Activated T-helper 17 cell treated with anti-CD3 and anti-CD28 coated beads, Interleukin-2, amount 50 U/mL, for 72 hours (primary cell): Measurements from ENCODE around the gene LMAN2. TPM values are rescaled to one million over a fixed set of nuclear protein-coding genes. Genes with fewer than 3 reads are reported as not detected.

Experiments used
- ATAC-seq: fragments of 150-1000 bp; cut with Tn5 transposase; replicated peaks from 2 replicates; pipeline ENCODE4 v1.10.0; 2021; ENCODE audit warnings: mild to moderate bottlenecking, moderate library complexity
- H3K27ac Mint-ChIP-seq: one replicate; pipeline ENCODE4 v1.8.0; 2022; ENCODE audit warnings: mixed read lengths
- H3K27me3 Mint-ChIP-seq: one replicate; pipeline ENCODE4 v1.8.0; 2022; ENCODE audit warnings: mixed read lengths
- H3K36me3 Mint-ChIP-seq: one replicate; pipeline ENCODE4 v1.8.0; 2022; ENCODE audit warnings: low read depth, mild to moderate bottlenecking, mixed read lengths
- H3K4me1 Mint-ChIP-seq: one replicate; pipeline ENCODE4 v1.8.0; 2022; ENCODE audit warnings: mixed read lengths
- H3K4me3 Mint-ChIP-seq: one replicate; pipeline ENCODE4 v1.8.0; 2022; ENCODE audit warnings: mild to moderate bottlenecking, mixed read lengths
- H3K9me3 Mint-ChIP-seq: one replicate; pipeline ENCODE4 v1.8.0; 2022; ENCODE audit warnings: mixed read lengths
- total RNA-seq, 2 donors: library from RNA; stranded (reverse); gene quantifications; one replicate each; pipeline ENCODE4 v1.2.3, GENCODE V29; 2022

The LMAN2 gene
- total RNA-seq, 2 donors from 2014 or later: 94.3 to 122 TPM

DNA sequence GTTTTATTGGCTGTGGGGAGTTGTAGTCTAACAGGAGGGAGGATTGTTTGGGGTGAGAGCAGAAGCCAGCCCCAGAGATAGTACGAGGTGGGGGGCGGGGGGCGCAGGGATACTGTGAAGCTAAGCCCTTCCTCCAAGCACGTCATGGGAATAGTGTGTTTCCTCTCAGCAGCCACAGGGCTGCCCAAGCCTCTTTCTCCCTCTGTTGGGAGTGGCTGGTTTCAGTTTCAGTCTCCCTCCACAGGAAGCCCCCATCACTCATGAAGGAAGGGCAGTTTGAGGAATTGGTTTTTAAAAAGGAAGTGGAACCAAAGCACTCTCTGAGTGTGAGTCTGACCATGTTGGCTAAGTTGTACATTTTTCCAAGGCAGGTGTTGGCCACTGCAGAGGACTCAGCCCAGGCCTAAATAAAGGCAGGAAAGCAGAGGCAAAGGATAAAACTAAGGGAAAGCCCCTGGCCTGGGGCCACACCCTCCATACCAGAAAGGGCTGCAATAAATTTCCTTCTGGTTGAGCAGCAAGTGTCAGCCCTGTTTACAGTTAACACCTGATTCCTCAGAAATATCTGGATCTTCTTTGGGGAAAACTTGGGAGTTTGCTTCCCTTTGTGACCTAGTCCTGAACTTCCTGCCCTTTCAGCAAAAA is 51.1 kb downstream of the LMAN2 start:
- Mint-ChIP-seq H3K4me3 (peak overlapping the region; percentile 86), H3K27me3 (no peaks in the 10 kb centered on the region), H3K27ac (peak overlapping the region; percentile 84), H3K4me1 (peaks cover 48% of the 10 kb centered on the region), H3K36me3 (peaks cover 65% of the 10 kb centered on the region), H3K9me3 (no peaks in the 10 kb centered on the region)
- ATAC-seq: peak; percentile 13

GRCh38 chr5:177299697-177300096 is 51.8 kb downstream of the LMAN2 start:
- no peak overlapping the region for H3K4me3 Mint-ChIP-seq
- peak overlapping the region; percentile 84 for H3K27ac Mint-ChIP-seq
- no peaks in the 10 kb centered on the region for H3K27me3 Mint-ChIP-seq
- no peak for ATAC-seq
- no peaks in the 10 kb centered on the region for H3K9me3 Mint-ChIP-seq
- peaks cover 65% of the 10 kb centered on the region for H3K36me3 Mint-ChIP-seq
- peaks cover 43% of the 10 kb centered on the region for H3K4me1 Mint-ChIP-seq

DNA sequence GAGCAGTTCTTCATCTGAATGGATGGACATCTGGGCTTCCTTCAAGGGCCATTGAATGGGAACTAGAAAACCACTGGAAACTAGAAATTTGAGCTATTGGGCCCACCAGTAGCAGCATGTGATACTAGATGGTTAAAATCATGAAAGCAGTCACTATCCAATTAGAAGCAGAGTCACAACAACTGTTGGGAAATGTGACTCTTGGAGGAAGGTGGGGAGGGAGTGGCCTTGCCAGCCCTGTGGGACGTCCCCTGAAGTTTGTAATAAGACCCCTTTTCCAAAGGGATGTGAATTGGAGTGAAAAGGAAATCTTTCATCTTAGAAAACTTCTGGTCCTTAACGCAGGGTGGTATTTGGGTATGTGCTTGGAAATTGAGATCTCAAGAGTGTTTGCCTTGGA is 53.5 kb downstream of the LMAN2 start:
- Mint-ChIP-seq H3K9me3 (no peaks in the 10 kb centered on the region), H3K27ac (no peak overlapping the region), H3K27me3 (no peaks in the 10 kb centered on the region), H3K36me3 (peaks cover 68% of the 10 kb centered on the region), H3K4me3 (no peak overlapping the region), H3K4me1 (peaks cover 43% of the 10 kb centered on the region)
- no peak for ATAC-seq

DNA sequence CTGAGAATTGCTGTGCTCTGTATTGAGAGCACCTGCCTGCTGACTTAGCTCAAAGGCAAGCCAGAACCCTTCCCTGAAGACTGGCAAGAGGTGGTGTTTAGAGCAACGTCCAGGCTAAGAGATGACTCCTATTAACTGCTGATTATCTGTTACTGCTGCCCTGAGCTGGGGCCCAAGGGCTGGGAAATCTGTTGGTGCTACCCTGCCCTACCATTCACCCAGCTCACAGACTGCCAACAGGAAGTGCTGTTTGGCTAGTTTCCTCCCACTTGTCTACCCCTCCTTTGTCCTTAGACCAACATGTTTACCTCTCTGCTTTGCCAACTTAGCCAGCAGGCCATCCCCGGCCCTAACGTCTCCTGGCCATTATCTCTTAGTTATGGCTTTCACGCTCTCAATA is 54.9 kb downstream of the LMAN2 start:
- Mint-ChIP-seq H3K4me1 (peaks cover 32% of the 10 kb centered on the region), H3K27ac (peak overlapping the region; percentile 88), H3K27me3 (no peaks in the 10 kb centered on the region), H3K36me3 (peaks cover 68% of the 10 kb centered on the region), H3K9me3 (no peaks in the 10 kb centered on the region), H3K4me3 (no peak overlapping the region)
- no peak for ATAC-seq

GRCh38 chr5:177295924-177296323 is 55.5 kb downstream of the LMAN2 start:
- Mint-ChIP-seq H3K9me3 (no peaks in the 10 kb centered on the region), H3K27me3 (no peaks in the 10 kb centered on the region), H3K4me3 (peak overlapping the region; percentile 7), H3K27ac (peak overlapping the region; percentile 88), H3K4me1 (peaks cover 28% of the 10 kb centered on the region), H3K36me3 (peaks cover 70% of the 10 kb centered on the region)
- ATAC-seq: no peak

DNA sequence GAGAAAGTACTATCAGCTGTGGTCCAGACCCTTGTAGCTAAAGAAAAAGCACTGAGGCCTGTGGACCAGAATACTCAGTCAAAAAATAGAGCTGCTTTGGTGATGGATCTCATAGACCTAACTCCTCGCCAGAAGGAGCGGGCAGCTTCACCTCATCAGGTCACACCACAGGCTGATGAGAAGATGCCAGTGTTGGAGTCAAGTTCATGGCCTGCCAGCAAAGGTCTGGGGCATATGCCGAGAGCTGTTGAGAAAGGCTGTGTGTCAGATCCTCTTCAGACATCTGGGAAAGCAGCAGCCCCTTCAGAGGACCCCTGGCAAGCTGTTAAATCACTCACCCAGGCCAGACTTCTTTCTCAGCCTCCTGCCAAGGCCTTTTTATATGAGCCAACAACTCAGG is 56.8 kb downstream of the LMAN2 start:
- Mint-ChIP-seq H3K36me3 (peaks cover 74% of the 10 kb centered on the region), H3K4me3 (no peak overlapping the region), H3K9me3 (no peaks in the 10 kb centered on the region), H3K27me3 (no peaks in the 10 kb centered on the region), H3K27ac (peak overlapping the region; percentile 88), H3K4me1 (peaks cover 19% of the 10 kb centered on the region)
- ATAC-seq: no peak

GRCh38 chr5:177293819-177294581 is 57.5 kb downstream of the LMAN2 start:
- Mint-ChIP-seq H3K4me1 (peaks cover 17% of the 10 kb centered on the region), H3K9me3 (no peaks in the 10 kb centered on the region), H3K36me3 (peaks cover 81% of the 10 kb centered on the region), H3K4me3 (no peak overlapping the region), H3K27me3 (no peaks in the 10 kb centered on the region), H3K27ac (peak overlapping the region; percentile 88)
- ATAC-seq: no peak

GRCh38 chr5:177291735-177292134 is 59.7 kb downstream of the LMAN2 start:
- Mint-ChIP-seq H3K9me3 (no peaks in the 10 kb centered on the region), H3K27ac (no peak overlapping the region), H3K4me1 (peaks cover 11% of the 10 kb centered on the region), H3K4me3 (no peak overlapping the region), H3K27me3 (no peaks in the 10 kb centered on the region), H3K36me3 (peaks cover 96% of the 10 kb centered on the region)
- no peak for ATAC-seq

DNA sequence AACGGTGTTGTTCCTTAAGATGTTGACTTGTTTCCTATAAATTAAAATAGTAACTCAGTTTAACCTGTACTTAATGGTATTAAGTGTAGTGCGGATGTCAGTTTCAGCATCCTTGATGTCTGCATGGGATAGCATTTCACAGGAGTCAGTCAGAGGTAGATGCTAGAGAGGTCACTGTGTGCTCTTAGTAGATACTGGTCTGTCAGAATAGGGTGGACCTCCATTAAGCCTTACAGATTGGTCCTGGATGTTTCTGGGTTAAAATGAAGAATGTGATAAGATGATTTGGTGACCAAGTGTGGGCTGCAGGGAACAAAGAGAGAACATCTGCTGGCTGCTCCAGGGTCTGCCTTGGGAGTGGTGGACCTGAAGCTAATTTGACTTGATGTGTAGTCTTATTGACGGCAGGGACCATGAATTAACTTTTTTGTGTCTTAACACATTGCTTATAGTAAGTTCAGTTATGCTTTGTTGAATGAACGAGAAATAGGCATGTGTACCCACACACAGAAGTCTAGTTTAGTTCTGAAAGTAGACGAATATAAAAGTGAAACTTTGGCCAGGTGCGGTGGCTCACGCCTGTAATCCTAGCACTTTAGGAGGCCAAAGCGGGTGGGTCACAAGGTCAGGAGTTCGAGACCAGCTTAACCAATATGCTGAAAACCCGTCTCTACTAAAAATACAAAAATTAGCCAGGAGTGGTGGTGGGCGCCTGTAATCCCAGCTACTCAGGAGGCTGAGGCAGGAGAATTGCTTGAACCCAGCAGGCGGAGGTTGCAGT is 60.5 kb downstream of the LMAN2 start:
- Mint-ChIP-seq H3K4me1 (peaks cover 6% of the 10 kb centered on the region), H3K27ac (no peak overlapping the region), H3K9me3 (no peaks in the 10 kb centered on the region), H3K4me3 (no peak overlapping the region), H3K36me3 (peaks cover 96% of the 10 kb centered on the region), H3K27me3 (no peaks in the 10 kb centered on the region)
- no peak for ATAC-seq

GRCh38 chr5:177288191-177288590 is 63.3 kb downstream of the LMAN2 start:
- H3K4me3 Mint-ChIP-seq: no peak overlapping the region
- no peak for ATAC-seq
- no peaks in the 10 kb centered on the region for H3K27me3 Mint-ChIP-seq
- H3K4me1 Mint-ChIP-seq: no peaks in the 10 kb centered on the region
- no peaks in the 10 kb centered on the region for H3K9me3 Mint-ChIP-seq
- peaks cover 96% of the 10 kb centered on the region for H3K36me3 Mint-ChIP-seq
- H3K27ac Mint-ChIP-seq: no peak overlapping the region

Other genes starting within 250 kb of the LMAN2 start
- 10 to 100 TPM; 66.7 to 86.1 TPM for gene NSD1, start 217.9 kb downstream of the LMAN2 start, total RNA-seq
- 10 to 100 TPM; 21.5 to 28.7 TPM for gene RAB24, start 47.9 kb downstream of the LMAN2 start, total RNA-seq
- gene PRELID1, start 47.9 kb downstream of the LMAN2 start, total RNA-seq: 100 to 1,000 TPM; 142 to 314 TPM
- gene MXD3, start 39.8 kb downstream of the LMAN2 start, total RNA-seq: 10 to 100 TPM; 21.9 to 26.0 TPM
- gene RGS14, start 6.3 kb upstream of the LMAN2 start, total RNA-seq: 100 to 1,000 TPM in 1 of 2 donors, 10 to 100 TPM in 1; 45.5 to 102 TPM
- 1 to 10 TPM in 1 of 2 donors, under 1 TPM in 1; 0.56 to 1.1 TPM for gene SLC34A1, start 32.8 kb upstream of the LMAN2 start, total RNA-seq
- not detected for gene PFN3, start 49.0 kb upstream of the LMAN2 start, total RNA-seq
- 1 to 10 TPM; 3.7 to 4.6 TPM for gene F12, start 57.9 kb upstream of the LMAN2 start, total RNA-seq
- 100 to 1,000 TPM; 108 to 130 TPM for gene GRK6, start 75.0 kb upstream of the LMAN2 start, total RNA-seq
- 10 to 100 TPM in 1 of 2 donors, 1 to 10 TPM in 1; 8.2 to 13.6 TPM for gene PRR7, start 95.1 kb upstream of the LMAN2 start, total RNA-seq
- gene DBN1, start 122.0 kb upstream of the LMAN2 start, total RNA-seq: 1 to 10 TPM; 2.3 to 3.1 TPM
- 10 to 100 TPM; 34.9 to 38.8 TPM for gene PDLIM7, start 145.9 kb upstream of the LMAN2 start, total RNA-seq
- 10 to 100 TPM in 1 of 2 donors, 1 to 10 TPM in 1; 5.6 to 13.7 TPM for gene DOK3, start 158.2 kb upstream of the LMAN2 start, total RNA-seq
- 100 to 1,000 TPM; 116 to 149 TPM for gene DDX41, start 165.3 kb upstream of the LMAN2 start, total RNA-seq
- gene FAM193B, start 202.9 kb upstream of the LMAN2 start, total RNA-seq: 10 to 100 TPM; 67.5 to 72.3 TPM
- gene TMED9, start 240.5 kb upstream of the LMAN2 start, total RNA-seq: 100 to 1,000 TPM in 1 of 2 donors, 10 to 100 TPM in 1; 97.7 to 118 TPM
- gene B4GALT7, start 248.5 kb upstream of the LMAN2 start, total RNA-seq: 10 to 100 TPM; 11.6 to 14.3 TPM